Thoracic aorta (tissue), 2 donors: Measurements from ENCODE around the gene BCL11B. TPM values are rescaled to one million over a fixed set of nuclear protein-coding genes. Genes with fewer than 3 reads are reported as not detected.

Experiments
- ATAC-seq: fragments of 150-250 bp; one replicate; pipeline ENCODE4 v1.8.0; 2017; ENCODE audit warnings: low read depth; ENCODE audit not compliant: insufficient number of reproducible peaks, low FRiP score
- DNase-seq: peaks from one replicate; pipeline ENCODE4 v3.0.0-alpha.2; 2020; ENCODE audit warnings: low spot score
- H3K27ac ChIP-seq, 2 donors: fragments of 200-600 bp; sonication (generic); 1 replicate in 1 of 2; 2 replicates in 1 of 2; pipeline ENCODE4 v1.5.1; 2016; ENCODE audit warnings: mild to moderate bottlenecking in 2 of 2, moderate library complexity in 2 of 2
- H3K27me3 ChIP-seq: fragments of 200-600 bp; sonication (generic); replicated peaks from 2 replicates; pipeline ENCODE4 v1.6.0; 2016; ENCODE audit warnings: mild to moderate bottlenecking; ENCODE audit not compliant: insufficient read depth
- H3K36me3 ChIP-seq: fragments of 200-600 bp; sonication (generic); one replicate; pipeline ENCODE4 v1.5.1; 2016
- H3K4me1 ChIP-seq, 2 donors: fragments of 200-600 bp; sonication (generic); 1 replicate in 1 of 2; 2 replicates in 1 of 2; pipeline versions ENCODE4 v1.5.1 to v1.6.0; 2016; ENCODE audit warnings: low read depth in 2 of 2, mild to moderate bottlenecking in 1 of 2; ENCODE audit not compliant: control insufficient read depth in 1 of 2
- H3K4me3 ChIP-seq: fragments of 200-600 bp; sonication (generic); 2 replicates; pipeline ENCODE4 v1.5.1; 2016; ENCODE audit warnings: mild to moderate bottlenecking
- H3K9me3 ChIP-seq: fragments of 200-600 bp; sonication (generic); 2 replicates; pipeline ENCODE4 v1.5.1; 2016
- CTCF ChIP-seq: fragments of 200-600 bp; sonication (generic); IDR thresholded peaks from one replicate; pipeline ENCODE4 v1.5.1; 2019; ENCODE audit warnings: antibody characterized with exemption
- total RNA-seq, 2 donors: library from RNA; depleted of rRNA; stranded (reverse); fragments of >200 nt; gene quantifications; one replicate each; pipeline versions ENCODE4 v1.1.0 to v1.2.3, GENCODE V29; 2016

Gene BCL11B
- total RNA-seq, 2 donors from 2014 or later, result 0.92 to 6.2 TPM

- TF ChIP-seq CTCF, result no peak
- Histone ChIP-seq H3K4me1 (no peaks in the 10 kb centered on the region), H3K36me3 (no peaks in the 10 kb centered on the region), H3K27ac (no peak overlapping the region), H3K9me3 (peaks cover 3% of the 10 kb centered on the region), H3K4me3 (no peak overlapping the region), H3K27me3 (no peaks in the 10 kb centered on the region)
- ATAC-seq (no peak), DNase-seq (no peak)
These were observed 31.2 kb downstream of the BCL11B start for GRCh38 chr14:99240627-99241324.

- H3K4me3 ChIP-seq, result no peak overlapping the region
- H3K27me3 ChIP-seq, result no peaks in the 10 kb centered on the region
- DNase-seq, result no peak
- no peak overlapping the region for H3K27ac ChIP-seq
- TF ChIP-seq CTCF, result no peak
- H3K36me3 ChIP-seq, result no peaks in the 10 kb centered on the region
- H3K9me3 ChIP-seq, result peaks cover 11% of the 10 kb centered on the region
- ATAC-seq, result no peak
- H3K4me1 ChIP-seq, result no peaks in the 10 kb centered on the region
These were observed 32.3 kb downstream of the BCL11B start for GRCh38 chr14:99239661-99240092.

DNA sequence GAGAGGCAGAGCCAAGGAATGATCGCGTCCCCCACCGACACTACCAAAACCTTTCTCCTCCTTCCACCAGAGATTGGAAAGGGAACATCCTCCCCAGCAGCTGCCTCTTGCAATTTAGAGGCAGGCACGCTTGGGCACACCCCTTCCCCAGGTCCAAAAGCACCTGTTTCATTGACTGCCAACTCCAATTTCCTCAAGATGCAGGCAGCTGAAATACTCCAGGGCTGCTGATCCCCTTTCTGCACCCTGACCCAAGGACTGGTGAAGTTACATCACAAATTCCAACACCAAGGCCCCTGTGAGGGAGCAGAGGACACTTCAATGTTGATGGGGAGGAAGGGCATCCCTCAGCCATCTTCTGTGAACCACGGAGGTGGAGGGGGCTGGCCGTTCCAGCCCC, 33.8 kb downstream of the BCL11B start:
- H3K4me1 ChIP-seq, result no peaks in the 10 kb centered on the region
- TF ChIP-seq CTCF, result no peak
- H3K36me3 ChIP-seq, result no peaks in the 10 kb centered on the region
- no peak for ATAC-seq
- H3K27me3 ChIP-seq, result no peaks in the 10 kb centered on the region
- H3K4me3 ChIP-seq, result no peak overlapping the region
- H3K9me3 ChIP-seq, result peaks cover 11% of the 10 kb centered on the region
- no peak overlapping the region for H3K27ac ChIP-seq
- DNase-seq, result no peak

DNA sequence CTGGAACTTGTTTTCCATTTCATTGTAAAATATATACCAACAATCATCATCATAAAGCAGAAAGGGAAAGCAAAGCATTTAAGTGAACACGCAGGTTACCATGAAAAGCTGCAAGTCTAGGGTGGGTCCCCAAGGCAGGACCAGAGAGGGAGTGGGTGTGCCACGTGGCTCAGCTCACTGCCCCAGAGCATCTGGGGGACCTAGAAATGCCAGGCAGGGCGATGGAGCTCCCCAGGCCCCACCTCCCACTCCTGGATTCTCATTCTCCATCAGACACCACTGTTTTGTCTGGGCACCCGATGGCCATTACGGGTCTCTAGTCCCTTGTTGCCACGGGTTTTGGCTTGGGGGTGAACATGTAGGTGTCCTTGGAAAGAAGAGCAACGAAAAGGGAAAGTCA, 34.7 kb downstream of the BCL11B start:
- Histone ChIP-seq H3K9me3 (peaks cover 11% of the 10 kb centered on the region), H3K36me3 (no peaks in the 10 kb centered on the region), H3K4me3 (no peak overlapping the region), H3K4me1 (no peaks in the 10 kb centered on the region), H3K27ac (no peak overlapping the region), H3K27me3 (no peaks in the 10 kb centered on the region)
- ATAC-seq (no peak), DNase-seq (no peak)
- TF ChIP-seq CTCF, result no peak

- TF ChIP-seq CTCF, result no peak
These were observed 35.4 kb downstream of the BCL11B start for GRCh38 chr14:99236386-99237138.

More at GRCh38 chr14:99236386-99237138, 35.4 kb downstream of the BCL11B start:
- no peak for ATAC-seq
- H3K27ac ChIP-seq, result no peak overlapping the region
- peaks cover 11% of the 10 kb centered on the region for H3K9me3 ChIP-seq
- H3K4me3 ChIP-seq, result no peak overlapping the region
- DNase-seq, result no peak
- no peaks in the 10 kb centered on the region for H3K4me1 ChIP-seq
- no peaks in the 10 kb centered on the region for H3K36me3 ChIP-seq
- H3K27me3 ChIP-seq, result no peaks in the 10 kb centered on the region
